HG03342 (cell line): Measurements from ENCODE around the gene SERINC5.
"Not testable (repeated sequence)": the region's sequence is repeated elsewhere in the genome, so short reads cannot be mapped to it uniquely, and the experiment has no call there.

Experiments
- ATAC-seq: cut with Tn5 transposase; IDR thresholded peaks from one replicate; pipeline ENCODE4 v1.9.1; 2021; ENCODE audit warnings: mild to moderate bottlenecking, moderate library complexity; ENCODE audit not compliant: unreplicated experiment

The SERINC5 gene

GRCh38 chr5:80143491-80143890 lies 112.4 kb downstream of the SERINC5 start:
- no peak for ATAC-seq

- no peak for ATAC-seq
Measured at GRCh38 chr5:80142996-80143395, 112.9 kb downstream of the SERINC5 start.

GRCh38 chr5:80141681-80142080 lies 114.2 kb downstream of the SERINC5 start:
- no peak for ATAC-seq

- ATAC-seq = no peak
Measured at GRCh38 chr5:80141147-80141671, 114.6 kb downstream of the SERINC5 start.

GRCh38 chr5:80140496-80140895 lies 115.4 kb downstream of the SERINC5 start:
- no peak for ATAC-seq

GRCh38 chr5:80139466-80139972 lies 116.3 kb downstream of the SERINC5 start:
- no peak for ATAC-seq

- no peak for ATAC-seq
Measured at GRCh38 chr5:80138486-80138885, 117.4 kb downstream of the SERINC5 start.

- ATAC-seq = not testable (repeated sequence)
Measured at GRCh38 chr5:80136798-80137197, 119.0 kb downstream of the SERINC5 start.

GRCh38 chr5:80134876-80135275 lies 121.0 kb downstream of the SERINC5 start:
- ATAC-seq = no peak

GRCh38 chr5:80129146-80129545 lies 126.7 kb downstream of the SERINC5 start:
- no peak for ATAC-seq

DNA sequence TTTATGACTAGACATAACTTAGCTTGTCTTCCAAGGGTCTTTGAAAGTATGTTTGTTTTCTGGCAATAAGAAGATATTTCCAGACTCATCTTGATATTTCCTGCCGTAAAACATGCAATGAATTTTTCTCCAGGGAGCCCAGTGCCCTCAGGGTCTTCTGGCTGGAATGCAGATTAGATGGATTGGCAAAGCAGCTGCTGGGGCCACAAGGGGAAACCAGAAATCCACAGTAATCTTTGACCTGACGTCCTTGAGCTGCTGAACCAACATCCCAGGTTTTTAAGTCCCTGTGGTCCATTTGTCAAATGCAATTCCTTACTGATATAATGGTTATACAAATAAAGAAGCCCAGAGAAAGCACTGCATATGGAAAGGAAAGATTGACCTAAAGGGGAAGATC lies 127.7 kb downstream of the SERINC5 start:
- no peak for ATAC-seq

DNA sequence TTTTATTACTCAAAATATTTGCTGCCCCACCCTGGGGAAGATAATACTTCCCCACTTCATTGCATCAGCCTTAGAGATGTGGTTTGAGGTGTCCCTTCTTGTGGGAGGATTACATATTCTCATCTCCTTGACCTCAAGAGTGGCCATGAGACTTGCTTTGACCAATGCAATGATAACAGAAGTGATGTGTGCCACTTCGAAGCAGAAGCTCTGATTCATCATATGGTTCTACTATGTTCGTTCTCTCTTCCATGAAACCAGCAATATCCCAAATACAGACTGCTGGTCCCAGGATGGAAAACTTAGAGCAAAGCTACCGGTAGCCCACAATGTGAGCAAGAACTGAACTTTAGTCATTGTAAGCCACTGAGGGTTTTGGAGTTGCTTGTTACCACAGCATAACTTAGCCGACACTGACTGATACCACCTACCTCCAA lies 128.7 kb downstream of the SERINC5 start:
- ATAC-seq = peak; percentile 29

- ATAC-seq = peak; percentile 61
Measured at GRCh38 chr5:80125962-80126480, 129.8 kb downstream of the SERINC5 start.

DNA sequence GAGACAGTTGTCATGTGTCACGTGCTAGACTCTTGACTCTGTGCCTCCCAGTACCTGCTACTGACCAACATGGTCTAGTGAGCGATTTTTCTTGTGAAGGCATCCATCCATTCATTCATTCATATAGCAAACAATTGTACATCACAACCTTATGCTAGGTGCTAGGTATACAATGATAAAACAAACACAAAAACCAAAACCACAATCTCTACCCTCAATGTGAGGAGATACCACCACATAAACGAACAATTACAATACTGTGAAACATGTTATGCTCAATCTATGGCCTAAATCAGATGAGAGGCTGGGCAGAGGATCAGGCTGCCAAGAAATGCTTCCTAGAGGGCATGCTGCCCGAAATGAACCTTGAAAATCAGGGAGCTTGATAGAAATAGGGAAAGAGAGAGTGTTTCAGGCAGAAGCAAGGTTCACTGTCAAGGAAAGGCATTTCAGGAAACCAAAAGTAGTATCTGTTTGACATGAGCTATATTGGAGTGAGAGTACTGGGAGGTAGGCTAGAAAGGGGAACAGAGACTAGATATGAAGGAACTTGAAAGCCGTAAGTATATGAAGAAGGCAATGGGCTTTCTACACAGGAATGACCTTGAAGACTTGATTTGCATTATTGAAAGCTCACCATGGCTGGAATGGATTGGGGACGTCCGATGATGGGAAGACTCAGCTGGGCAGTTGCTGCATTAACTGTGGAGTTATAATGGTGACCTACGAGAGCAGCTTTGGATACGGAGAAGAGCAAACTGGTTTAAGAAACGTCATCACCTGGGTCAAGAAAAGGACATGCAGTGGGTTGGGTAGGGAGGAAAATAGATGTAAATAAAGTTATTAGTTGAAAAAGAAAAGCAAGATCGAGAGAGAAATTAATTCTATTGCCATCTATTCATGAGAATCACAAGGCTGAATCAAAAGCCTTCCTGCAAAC lies 130.6 kb downstream of the SERINC5 start:
- ATAC-seq = peak; percentile 78

DNA sequence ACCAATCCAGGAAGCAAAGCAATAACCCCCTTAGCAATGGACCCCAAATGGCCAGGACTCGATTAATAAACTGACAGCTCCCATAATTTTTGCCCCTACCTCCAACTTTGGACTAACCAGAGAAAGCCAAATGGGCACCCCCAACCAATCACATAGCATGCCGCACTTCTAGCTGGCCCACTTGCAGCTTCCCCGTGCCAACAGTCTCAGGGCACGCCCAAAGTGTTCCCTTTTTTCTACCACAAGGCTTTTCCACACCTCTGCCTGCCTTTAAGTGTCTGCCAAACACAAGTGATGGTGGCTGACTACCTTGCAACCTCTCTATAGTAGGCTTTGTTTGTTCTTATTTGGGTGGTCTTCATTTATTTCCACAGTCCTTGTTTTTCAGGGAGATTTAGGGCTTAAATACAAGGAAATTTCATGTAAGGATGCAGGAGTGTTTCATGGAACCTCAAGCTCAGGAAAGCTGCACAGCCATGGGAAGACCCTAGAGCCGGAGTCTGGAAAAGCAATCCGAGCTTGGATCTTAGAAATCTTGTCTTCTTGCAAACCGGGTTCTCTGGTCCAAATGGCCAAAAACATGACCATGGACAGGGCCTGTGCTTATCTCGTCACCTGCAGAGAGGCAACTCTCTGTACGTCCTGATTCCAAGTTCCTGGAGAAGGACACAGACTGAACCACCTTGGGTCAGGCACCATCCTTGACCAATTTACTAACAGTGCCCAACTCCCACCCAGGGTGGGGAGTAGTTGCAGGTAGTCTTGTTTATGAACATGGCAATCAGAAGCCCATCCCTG lies 131.5 kb downstream of the SERINC5 start:
- no peak for ATAC-seq

- no peak for ATAC-seq
Measured at GRCh38 chr5:80122579-80122978, 133.3 kb downstream of the SERINC5 start.

DNA sequence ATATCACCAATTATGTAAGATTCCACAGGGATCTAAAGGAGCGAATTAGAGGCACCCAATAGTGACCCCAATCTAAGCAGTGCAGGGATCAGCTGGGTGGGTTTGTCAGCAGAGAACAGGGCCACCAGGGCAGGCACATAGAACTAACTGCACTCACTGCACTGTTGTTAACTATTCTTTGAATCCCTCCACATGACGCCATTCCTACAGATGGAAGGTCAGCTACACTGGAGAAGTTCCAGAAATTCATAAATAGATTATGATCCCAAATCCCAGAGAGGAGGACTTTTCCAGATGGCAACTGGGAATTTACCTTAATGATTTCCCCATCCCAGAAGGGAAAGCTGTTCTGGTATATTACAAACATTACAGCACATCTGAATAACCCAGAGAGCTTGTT lies 136.5 kb downstream of the SERINC5 start:
- ATAC-seq = no peak

DNA sequence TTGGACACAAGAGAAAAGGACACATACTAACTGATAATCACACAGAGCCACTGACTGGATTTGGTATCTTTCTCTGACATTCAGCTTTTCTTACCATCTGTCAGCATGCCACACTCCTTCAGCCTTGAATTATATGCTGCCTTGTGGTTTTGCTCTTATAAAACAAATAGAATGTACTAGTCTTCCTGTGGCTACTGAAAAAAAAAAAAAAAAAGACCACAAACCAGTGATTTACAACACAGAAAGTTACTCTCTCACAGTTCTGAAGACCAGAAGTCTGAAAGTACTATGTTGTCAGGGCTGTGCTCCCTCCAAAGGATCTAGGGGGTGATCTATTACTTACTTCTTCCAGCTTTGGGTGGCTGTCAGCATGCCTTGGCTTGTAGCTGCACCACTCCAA lies 138.4 kb downstream of the SERINC5 start:
- ATAC-seq = no peak

DNA sequence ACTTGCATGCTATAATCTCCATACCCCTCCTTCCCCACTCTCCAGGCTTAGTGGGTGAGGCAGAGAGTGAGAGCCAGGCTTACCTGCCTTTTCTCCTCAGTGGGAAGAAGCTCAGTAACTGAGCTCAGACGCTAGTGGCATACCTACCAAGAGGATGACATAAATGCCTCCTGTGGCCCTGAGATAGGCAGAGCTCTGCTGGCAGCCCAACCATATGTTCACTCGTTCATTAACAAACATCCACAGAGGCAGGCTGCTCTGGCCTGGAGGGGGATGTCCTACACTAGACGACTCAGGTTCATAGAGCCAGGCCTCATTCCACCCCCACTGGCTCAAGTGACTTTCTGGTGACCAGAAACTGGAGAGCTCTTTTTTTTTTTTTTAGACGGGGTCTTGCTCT lies 139.4 kb downstream of the SERINC5 start:
- ATAC-seq = no peak

DNA sequence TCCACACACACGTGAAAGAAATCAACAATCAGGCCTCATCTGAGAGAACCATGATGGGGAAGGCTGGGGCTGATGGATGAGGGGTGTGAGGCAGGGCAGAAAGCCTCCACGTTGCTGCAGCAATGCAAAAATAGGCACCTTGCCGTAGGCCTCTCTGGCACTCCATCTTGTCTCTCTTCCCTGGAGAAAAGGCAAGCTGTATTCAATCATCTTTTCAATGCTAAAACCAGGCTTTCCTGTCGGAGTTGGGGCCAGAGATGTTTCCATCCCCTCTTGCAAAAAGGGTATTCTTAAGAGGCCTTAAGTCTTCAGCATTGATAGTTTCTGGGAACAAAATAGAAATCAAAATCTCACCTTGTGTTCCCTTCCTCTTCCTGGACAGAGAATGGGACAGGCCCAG lies 139.8 kb downstream of the SERINC5 start:
- ATAC-seq = no peak

DNA sequence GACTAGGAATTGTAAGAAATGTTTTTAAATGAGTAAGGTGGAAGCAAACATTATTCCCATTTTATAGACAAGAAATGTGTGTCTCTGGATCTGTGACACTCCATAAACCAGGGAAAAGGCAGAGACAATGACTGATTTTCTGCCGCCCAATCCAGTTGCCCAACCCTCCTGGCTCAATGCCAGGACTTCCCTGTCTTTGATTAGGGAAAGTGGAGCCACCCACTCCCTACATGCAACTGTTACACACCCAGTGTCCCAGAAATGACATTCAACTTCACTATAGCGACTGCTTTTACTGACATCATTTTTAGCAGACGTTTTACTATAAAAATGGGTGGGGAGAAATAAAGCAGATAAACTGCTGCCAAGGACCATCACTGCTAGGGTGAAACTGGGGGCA lies 141.0 kb downstream of the SERINC5 start:
- ATAC-seq = no peak
